ENCODE results near the gene FHIT.

- TF ChIP-seq CTCF (IDR thresholded peaks at IDR 0.05) (no peak), POLR2AphosphoS5 (IDR thresholded peaks at IDR 0.05) (no peak)
Observed at GRCh38 chr3:60070366-60070765, 1180.9 kb downstream of the FHIT start.
